ENCODE data around the gene FMO2.
A peak's percentile ranks its signal among the peaks of the same experiment; 100 is the strongest.

FMO2 gene

GRCh38 chr1:171185091-171185490, at the start of gene FMO2:
FMO2 (plus strand) TSS chr1:171185300; CDS start chr1:171185714, 414 bp downstream.
- no peak for FAIRE-seq

GRCh38 chr1:171137580-171137979, 47.5 kb upstream of the FMO2 start:
- no peak for FAIRE-seq

GRCh38 chr1:171138980-171139379, 46.1 kb upstream of the FMO2 start:
- no peak for FAIRE-seq

GRCh38 chr1:171139890-171140289, 45.2 kb upstream of the FMO2 start:
- FAIRE-seq, result no peak

- no peak for FAIRE-seq
Observed at GRCh38 chr1:171140401-171140800, 44.7 kb upstream of the FMO2 start.

GRCh38 chr1:171140956-171141687, 44.0 kb upstream of the FMO2 start:
- FAIRE-seq, result no peak

- peak; percentile 99 for FAIRE-seq
Observed at GRCh38 chr1:171141688-171142415, 43.2 kb upstream of the FMO2 start.

- FAIRE-seq, result no peak
Observed at GRCh38 chr1:171142416-171143385, 42.4 kb upstream of the FMO2 start.

GRCh38 chr1:171150156-171150555, 34.9 kb upstream of the FMO2 start:
- FAIRE-seq, result peak; percentile 69

GRCh38 chr1:171152549-171152948, 32.6 kb upstream of the FMO2 start:
- no peak for FAIRE-seq

GRCh38 chr1:171155484-171155883, 29.6 kb upstream of the FMO2 start:
- no peak for FAIRE-seq

GRCh38 chr1:171158096-171158495, 27.0 kb upstream of the FMO2 start:
- FAIRE-seq, result no peak

GRCh38 chr1:171158551-171158950, 26.5 kb upstream of the FMO2 start:
- FAIRE-seq, result no peak

GRCh38 chr1:171159148-171159547, 26.0 kb upstream of the FMO2 start:
- no peak for FAIRE-seq

- FAIRE-seq, result peak; percentile 93
Observed at GRCh38 chr1:171160211-171160610, 24.9 kb upstream of the FMO2 start.

- no peak for FAIRE-seq
Observed at GRCh38 chr1:171160639-171161354, 24.3 kb upstream of the FMO2 start.

- no peak for FAIRE-seq
Observed at GRCh38 chr1:171161431-171161830, 23.7 kb upstream of the FMO2 start.

GRCh38 chr1:171166361-171166760, 18.7 kb upstream of the FMO2 start:
- FAIRE-seq, result no peak

GRCh38 chr1:171167785-171168184, 17.3 kb upstream of the FMO2 start:
- FAIRE-seq, result no peak

- FAIRE-seq, result no peak
Observed at GRCh38 chr1:171172471-171172870, 12.6 kb upstream of the FMO2 start.

- FAIRE-seq, result no peak
Observed at GRCh38 chr1:171173069-171173468, 12.0 kb upstream of the FMO2 start.

GRCh38 chr1:171174560-171175294, 10.4 kb upstream of the FMO2 start:
- no peak for FAIRE-seq

Measured in endometrium (tissue), 2 donors.